Hematopoietic multipotent progenitor cell treated with erythropoietin and hydrocortisone succinate and interleukin-3 and kit ligand, for 8 days (in vitro differentiated cells): Measurements from ENCODE around the gene ST6GALNAC6.

Source experiments
- DNase-seq: peaks from one replicate; pipeline ENCODE4 v3.0.0-alpha.2; 2015

The ST6GALNAC6 gene

GRCh38 chr9:127915801-127916719 is 16.7 kb upstream of the ST6GALNAC6 start:
- DNase-seq = no peak

GRCh38 chr9:127915325-127915752 is 15.9 kb upstream of the ST6GALNAC6 start:
- DNase-seq = peak; percentile 70

- DNase-seq = no peak
Measured at GRCh38 chr9:127913682-127914081, 14.3 kb upstream of the ST6GALNAC6 start.

GRCh38 chr9:127912882-127913281 is 13.5 kb upstream of the ST6GALNAC6 start:
- DNase-seq = no peak

GRCh38 chr9:127912296-127912695 is 12.9 kb upstream of the ST6GALNAC6 start:
- no peak for DNase-seq

- peak; percentile 91 for DNase-seq
Measured at GRCh38 chr9:127910613-127911205, 11.3 kb upstream of the ST6GALNAC6 start.

- DNase-seq = no peak
Measured at GRCh38 chr9:127909839-127910273, 10.5 kb upstream of the ST6GALNAC6 start.

- DNase-seq = no peak
Measured at GRCh38 chr9:127908660-127908926, 9.2 kb upstream of the ST6GALNAC6 start.

- no peak for DNase-seq
Measured at GRCh38 chr9:127907867-127908659, 8.7 kb upstream of the ST6GALNAC6 start.

- no peak for DNase-seq
Measured at GRCh38 chr9:127905788-127906191, 6.4 kb upstream of the ST6GALNAC6 start.

- no peak for DNase-seq
Measured at GRCh38 chr9:127905004-127905728, 5.8 kb upstream of the ST6GALNAC6 start.

- no peak for DNase-seq
Measured at GRCh38 chr9:127904561-127905003, 5.2 kb upstream of the ST6GALNAC6 start.

- DNase-seq = peak; percentile 90
Measured at GRCh38 chr9:127903557-127904475, 4.4 kb upstream of the ST6GALNAC6 start.

GRCh38 chr9:127898433-127899127 is 823 bp downstream of the ST6GALNAC6 start:
- peak; percentile 46 for DNase-seq

- DNase-seq = peak; percentile 86
Measured at GRCh38 chr9:127897193-127897692, 2.2 kb downstream of the ST6GALNAC6 start.

- DNase-seq = no peak
Measured at GRCh38 chr9:127896395-127897192, 2.8 kb downstream of the ST6GALNAC6 start.

- no peak for DNase-seq
Measured at GRCh38 chr9:127895811-127896210, 3.6 kb downstream of the ST6GALNAC6 start.

- no peak for DNase-seq
Measured at GRCh38 chr9:127893392-127893791, 6.0 kb downstream of the ST6GALNAC6 start.

GRCh38 chr9:127892831-127893230 is 6.6 kb downstream of the ST6GALNAC6 start:
- DNase-seq = no peak

- DNase-seq = no peak
Measured at GRCh38 chr9:127890053-127890452, 9.3 kb downstream of the ST6GALNAC6 start.
